ENCODE measurements around the gene SENP7.

The SENP7 gene

DNA sequence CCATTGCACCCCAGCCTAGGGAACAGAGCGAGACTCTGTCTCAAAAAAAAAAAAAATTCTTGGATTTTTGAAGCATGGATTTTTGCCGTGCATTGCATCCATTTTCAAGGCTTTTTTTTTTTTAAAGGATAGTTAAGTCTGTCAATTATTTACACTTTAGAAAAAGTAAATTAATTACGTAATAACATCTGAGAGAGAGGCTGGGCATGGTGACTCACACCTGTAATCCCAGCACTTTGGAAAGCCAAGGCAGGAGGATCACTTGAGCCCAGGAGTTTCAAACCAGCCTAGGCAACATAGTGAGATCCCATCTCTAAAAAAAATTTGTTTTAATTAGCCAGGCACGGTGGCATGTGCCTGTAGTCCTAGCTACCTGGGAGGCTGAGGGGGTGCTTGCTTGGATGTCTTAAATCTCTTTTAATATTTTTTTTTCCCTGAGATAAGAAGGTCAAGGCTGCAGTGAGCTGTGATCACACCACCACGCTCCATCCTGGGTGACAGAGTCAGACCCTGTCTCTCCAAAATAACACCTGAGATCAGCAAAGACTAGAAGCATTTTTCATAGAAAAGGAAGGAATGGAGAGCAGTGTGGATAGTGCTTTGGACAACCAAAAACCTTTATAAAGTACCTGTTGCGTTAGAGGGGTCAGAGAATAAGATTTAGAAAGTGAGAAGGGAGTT, 6.8 kb upstream of the SENP7 start:
- no peak overlapping the region for H3K4me3 ChIP-seq (ENCODE audit: control insufficient read depth, low read depth, low read length)
- TF ChIP-seq, protein P1, sequence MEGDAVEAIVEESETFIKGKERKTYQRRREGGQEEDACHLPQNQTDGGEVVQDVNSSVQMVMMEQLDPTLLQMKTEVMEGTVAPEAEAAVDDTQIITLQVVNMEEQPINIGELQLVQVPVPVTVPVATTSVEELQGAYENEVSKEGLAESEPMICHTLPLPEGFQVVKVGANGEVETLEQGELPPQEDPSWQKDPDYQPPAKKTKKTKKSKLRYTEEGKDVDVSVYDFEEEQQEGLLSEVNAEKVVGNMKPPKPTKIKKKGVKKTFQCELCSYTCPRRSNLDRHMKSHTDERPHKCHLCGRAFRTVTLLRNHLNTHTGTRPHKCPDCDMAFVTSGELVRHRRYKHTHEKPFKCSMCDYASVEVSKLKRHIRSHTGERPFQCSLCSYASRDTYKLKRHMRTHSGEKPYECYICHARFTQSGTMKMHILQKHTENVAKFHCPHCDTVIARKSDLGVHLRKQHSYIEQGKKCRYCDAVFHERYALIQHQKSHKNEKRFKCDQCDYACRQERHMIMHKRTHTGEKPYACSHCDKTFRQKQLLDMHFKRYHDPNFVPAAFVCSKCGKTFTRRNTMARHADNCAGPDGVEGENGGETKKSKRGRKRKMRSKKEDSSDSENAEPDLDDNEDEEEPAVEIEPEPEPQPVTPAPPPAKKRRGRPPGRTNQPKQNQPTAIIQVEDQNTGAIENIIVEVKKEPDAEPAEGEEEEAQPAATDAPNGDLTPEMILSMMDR (IDR thresholded peaks at IDR 0.05; ENCODE audit: control insufficient read depth, insufficient read depth, low read depth, low read length, missing control alignments) = no peak
- DNase-seq (ENCODE audit: low read depth) = no peak

DNA sequence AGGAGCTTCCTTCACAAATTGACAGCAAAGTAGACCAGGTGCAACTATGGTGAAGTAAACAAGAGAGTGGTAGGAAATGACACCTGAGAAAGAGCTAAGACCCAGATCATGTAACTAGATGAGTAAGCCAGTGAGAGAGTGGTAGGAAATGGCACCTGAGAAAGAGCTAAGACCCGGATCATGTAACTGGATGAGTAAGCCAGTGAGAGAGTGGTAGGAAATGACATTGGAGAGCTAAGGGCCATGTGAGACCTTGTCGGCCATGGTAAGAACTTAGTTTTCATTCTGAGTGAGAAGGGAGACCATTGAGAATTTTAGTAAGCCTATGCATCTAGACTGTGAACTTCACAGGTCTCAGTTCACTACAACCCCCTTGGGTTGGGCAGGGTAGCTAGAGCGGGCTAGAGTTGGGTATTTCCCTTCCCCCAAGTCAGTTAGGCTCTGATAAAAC, 5.4 kb upstream of the SENP7 start:
- no peak overlapping the region for H3K4me3 ChIP-seq (ENCODE audit: control insufficient read depth, low read depth, low read length)

GRCh38 chr3:101513419-101513986, 491 bp upstream of the SENP7 start:
- TF ChIP-seq, protein P1 (IDR thresholded peaks at IDR 0.05; ENCODE audit: control insufficient read depth, insufficient read depth, low read depth, low read length, missing control alignments) = no peak
- DNase-seq (ENCODE audit: low read depth) = no peak
- peak overlapping the region; percentile 89 for H3K4me3 ChIP-seq (ENCODE audit: control insufficient read depth, low read depth, low read length)

More for the DNA sequence above, 5.4 kb upstream of the SENP7 start:
- TF ChIP-seq, protein P1 (IDR thresholded peaks at IDR 0.05; ENCODE audit: control insufficient read depth, insufficient read depth, low read depth, low read length, missing control alignments) = no peak
- DNase-seq (ENCODE audit: low read depth) = no peak

DNA sequence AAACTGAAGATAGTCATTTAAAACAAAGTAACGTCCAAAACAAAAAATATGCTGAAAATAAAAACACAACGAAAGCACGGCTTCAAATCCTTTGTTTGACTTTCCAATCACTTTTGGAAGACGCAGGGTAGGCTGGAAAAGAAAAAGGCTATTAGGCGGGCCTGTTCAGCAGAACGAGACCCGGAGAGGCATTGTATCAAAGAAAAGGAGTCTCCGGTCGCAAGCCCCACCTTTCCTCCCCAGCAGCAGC, 691 bp downstream of the SENP7 start:
- peak overlapping the region; percentile 89 for H3K4me3 ChIP-seq (ENCODE audit: control insufficient read depth, low read depth, low read length)
- TF ChIP-seq, protein P1 (IDR thresholded peaks at IDR 0.05; ENCODE audit: control insufficient read depth, insufficient read depth, low read depth, low read length, missing control alignments) = no peak
- DNase-seq (ENCODE audit: low read depth) = no peak

GRCh38 chr3:101509811-101510210, 3.2 kb downstream of the SENP7 start:
- H3K4me3 ChIP-seq (ENCODE audit: control insufficient read depth, low read depth, low read length) = no peak overlapping the region
- TF ChIP-seq, protein P1 (IDR thresholded peaks at IDR 0.05; ENCODE audit: control insufficient read depth, insufficient read depth, low read depth, low read length, missing control alignments) = no peak
- DNase-seq (ENCODE audit: low read depth) = peak; percentile 17

DNA sequence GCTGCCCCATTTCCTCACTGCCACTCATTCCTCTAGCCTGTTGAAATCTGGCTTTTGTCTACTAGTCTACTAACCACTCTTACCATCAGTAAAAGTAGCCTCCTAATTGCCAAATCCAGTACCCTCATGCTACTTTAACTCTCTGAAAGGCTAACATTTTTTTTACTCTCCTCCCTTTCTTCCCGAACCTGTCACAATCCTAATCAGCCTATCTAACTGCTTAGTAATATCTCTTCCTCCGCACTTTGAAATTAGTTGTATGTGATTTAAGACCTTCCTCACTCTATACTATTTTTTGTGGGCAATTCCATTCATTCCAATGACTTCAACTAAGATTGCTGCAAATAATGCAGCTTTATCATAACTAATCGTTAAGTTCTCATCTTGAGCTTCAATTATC, 3.7 kb downstream of the SENP7 start:
- TF ChIP-seq, protein P1 (IDR thresholded peaks at IDR 0.05; ENCODE audit: control insufficient read depth, insufficient read depth, low read depth, low read length, missing control alignments) = no peak
- no peak overlapping the region for H3K4me3 ChIP-seq (ENCODE audit: control insufficient read depth, low read depth, low read length)
- DNase-seq (ENCODE audit: low read depth) = no peak
